Stimulated activated CD8-positive, alpha-beta memory T cell treated with anti-CD3 and anti-CD28 coated beads, Interleukin-2, amount 100 ng/mL, for 48 hours (primary cell): ENCODE data around the gene NR4A3.
"Not testable (repeated sequence)": the region's sequence is repeated elsewhere in the genome, so short reads cannot be mapped to it uniquely, and the experiment has no call there.

Experiments
- DNase-seq, 2 donors: peaks; one replicate each; pipeline ENCODE4 v3.0.0-alpha.2; 2020; ENCODE audit warnings: low read depth in 2 of 2

Gene NR4A3

DNA sequence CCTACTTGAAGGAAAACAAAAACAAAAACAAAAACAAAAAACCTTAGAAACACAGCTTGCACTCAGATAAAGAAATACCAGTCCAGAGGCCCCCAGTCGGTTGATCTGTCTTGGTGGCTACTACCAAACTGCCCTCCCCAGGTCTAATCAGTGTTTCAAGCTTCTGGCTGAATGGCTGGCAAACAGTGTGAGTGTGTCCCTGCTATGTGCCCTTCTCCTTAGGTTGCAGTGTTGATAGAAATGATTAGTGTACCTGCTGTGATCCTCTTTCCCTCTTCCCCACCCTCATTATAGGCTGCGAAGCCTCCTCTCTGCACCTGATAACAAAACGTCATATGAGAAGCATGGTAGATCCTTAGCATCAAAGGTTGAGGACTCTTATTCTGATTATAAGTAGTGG, 12.8 kb downstream of the NR4A3 start:
- DNase-seq = no peak

- no peak for DNase-seq
Observed at GRCh38 chr9:99835142-99835541, 13.5 kb downstream of the NR4A3 start.

GRCh38 chr9:99835581-99835980, 13.9 kb downstream of the NR4A3 start:
- no peak for DNase-seq

DNA sequence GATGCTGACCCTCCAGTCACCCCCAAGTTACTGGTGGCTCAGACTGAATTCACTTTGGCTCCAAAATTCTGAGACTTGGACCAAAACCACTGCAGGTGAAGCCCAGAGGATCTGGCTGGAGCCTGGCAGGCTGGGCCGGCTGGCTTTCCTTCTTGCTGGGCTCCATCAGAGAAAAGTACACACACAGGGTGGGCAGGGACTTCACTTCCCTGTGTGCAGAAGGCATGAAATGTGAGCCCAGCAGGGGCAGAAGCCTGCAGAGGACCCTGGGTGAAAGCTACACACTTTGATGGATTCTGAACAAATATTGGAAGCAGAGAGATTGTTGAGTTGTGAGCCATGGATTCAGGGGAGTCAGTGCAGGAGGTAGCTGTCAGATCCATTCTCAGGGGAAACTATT, 18.4 kb downstream of the NR4A3 start:
- no peak for DNase-seq

- no peak for DNase-seq
Observed at GRCh38 chr9:99845063-99845462, 23.4 kb downstream of the NR4A3 start.

GRCh38 chr9:99848447-99848846, 26.8 kb downstream of the NR4A3 start:
- DNase-seq = no peak

DNA sequence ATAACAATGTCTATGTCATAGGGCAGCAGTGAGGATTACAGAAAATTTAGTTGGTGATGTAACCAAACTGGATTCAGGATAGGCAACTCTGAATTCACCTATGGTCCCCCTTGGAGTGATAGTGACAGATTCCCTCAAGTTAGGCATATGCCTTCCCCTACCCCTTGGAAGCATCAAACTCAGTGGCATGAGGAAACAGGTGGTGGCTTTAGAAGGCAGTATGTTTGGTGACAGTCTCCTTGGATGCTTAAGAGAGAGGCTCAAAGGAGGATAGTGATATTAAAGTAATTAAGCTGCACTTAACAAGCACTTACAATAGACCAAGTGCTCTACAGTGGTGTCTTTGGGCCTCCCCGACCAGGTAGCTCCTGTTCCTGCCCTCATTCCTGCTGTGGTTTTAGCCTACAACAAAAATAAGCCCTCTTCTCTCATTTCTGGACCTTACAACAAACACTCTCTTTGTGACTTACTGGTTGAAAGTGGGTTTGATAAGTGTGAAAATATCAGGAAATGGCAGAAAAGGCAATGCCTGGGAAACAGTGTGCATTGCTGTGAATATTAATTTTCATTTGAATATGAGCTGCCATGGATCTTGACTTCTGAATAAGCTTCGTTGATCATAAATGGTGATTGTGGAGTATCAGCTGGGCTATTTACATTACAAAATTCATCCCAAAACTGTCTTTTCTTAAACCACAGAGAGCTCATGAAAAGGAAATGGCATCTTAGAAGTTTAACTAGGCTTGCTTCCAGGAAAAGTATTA, 29.2 kb downstream of the NR4A3 start:
- DNase-seq = no peak

GRCh38 chr9:99851500-99851822, 29.8 kb downstream of the NR4A3 start:
- DNase-seq = no peak

DNA sequence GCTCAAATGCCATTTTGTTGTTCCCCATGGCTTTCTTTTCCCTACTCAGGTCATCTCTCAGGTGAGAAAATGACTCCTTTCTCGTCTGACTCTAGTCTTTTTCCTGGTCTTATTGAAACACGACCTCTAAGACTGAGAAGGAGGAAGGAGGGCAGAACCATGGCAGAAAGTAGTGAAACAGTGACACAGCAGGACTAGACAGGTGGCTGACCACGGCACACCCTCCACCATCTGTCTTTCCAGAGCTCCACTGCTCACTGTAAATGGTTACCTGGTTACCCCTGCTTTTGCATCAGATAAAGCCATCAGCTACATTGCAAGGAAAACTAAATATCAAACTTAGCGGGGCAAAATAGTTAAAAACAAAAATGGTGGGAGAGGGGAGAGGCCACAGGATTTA, 30.9 kb downstream of the NR4A3 start:
- no peak for DNase-seq

DNA sequence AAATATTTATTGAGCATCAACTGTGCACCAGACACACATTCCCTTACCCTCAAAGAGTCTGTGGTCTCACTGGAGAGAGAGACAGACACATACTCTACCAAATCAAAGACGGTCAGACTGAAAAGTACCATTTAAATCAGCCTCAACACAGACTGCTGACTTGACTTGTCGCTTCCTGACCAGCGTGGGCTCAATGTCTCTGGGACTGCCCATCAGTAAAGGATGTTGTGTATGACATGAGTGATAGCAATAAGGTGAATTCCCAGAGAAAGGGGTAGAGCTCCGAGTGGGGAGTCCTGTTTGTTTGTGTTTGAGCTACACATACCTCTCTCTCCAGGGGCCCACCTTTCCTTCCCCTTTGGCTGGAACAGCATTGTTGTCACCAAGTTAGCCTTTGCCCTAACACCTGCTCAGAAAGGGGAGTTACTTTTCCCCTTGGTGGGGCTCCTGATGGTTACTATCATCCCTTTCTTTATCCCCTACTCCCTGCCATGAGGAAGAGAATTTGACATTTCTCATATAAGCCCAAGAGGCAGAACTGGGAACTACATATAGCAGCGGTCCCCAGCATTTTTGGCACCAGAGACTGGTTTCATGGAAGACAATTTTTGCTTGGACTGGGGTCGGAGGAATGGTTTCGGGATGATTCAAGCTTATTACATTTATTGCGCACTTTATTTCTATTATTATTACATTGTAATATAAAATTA, 33.9 kb downstream of the NR4A3 start:
- DNase-seq = no peak

DNA sequence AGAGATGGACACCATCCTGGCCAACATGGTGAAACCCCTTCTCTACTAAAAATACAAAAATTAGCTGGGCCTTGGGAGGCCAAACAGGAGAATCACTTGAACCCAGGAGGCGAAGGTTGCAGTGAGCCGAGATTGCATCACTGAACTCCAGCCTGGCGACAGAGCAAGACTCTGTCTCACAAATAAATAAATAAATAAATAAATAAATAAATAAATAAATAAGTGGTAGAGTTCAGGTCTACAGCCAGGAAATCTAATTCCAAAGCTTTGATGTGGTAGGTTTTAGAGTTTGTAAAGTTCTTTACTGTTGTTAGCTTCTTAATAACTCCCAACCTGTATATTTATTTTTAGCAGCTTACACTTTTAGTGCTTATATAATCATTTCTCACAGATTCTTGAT, 35.9 kb downstream of the NR4A3 start:
- DNase-seq = not testable (repeated sequence)

- DNase-seq = no peak
Observed at GRCh38 chr9:99858087-99858486, 36.4 kb downstream of the NR4A3 start.

DNA sequence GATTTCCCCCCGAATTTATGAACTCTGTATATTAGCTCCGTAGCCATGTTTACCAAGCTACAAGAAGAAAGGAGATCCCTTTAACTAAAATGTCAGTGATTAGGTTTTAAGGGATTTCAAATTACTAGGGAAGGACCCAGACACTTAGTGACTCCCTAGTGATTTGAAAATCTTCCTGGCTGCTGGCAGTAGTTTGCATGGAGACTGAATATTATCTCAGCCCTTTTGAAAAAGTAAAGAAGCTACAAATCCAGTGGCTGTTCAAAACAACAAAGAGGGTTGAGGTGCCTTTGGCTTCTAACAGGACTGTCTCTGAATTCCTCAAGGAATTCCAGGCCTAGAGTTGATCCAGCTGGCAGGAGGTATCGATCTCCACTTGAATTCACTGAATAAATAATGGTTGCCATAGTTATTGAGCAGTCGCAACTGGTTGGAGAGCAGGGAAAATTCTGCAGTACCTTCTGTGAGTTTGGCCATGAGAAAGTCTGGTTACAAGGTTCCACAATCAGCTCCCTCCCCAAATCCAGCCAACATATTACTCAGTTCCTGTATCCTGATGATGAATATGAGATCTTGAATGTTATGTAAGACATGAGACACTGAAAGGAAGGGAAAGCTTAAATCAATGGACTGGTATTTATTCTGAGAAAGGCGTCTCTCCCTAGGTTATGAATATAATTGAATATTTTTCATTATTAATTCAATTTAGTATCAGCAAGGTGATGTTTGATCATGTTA, 37.7 kb downstream of the NR4A3 start:
- DNase-seq = no peak

DNA sequence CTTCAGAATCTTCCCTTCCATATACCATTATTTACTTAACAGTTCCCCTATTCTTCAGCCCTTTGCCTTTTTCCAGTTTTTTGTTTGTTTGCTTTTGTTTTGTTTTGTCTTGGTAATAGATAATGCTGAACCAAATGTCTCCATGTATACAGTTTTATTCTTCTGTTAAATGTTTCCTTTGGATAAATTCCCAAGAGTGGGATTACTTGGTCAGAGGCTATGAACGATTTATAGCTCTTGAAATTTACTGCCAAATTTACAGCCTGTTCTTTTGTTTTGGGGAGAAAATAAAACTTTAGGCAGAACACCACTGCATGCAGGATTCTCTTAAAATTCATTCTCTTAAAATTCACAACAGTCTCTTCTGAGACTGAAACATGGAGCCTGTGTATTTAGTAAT, 38.6 kb downstream of the NR4A3 start:
- DNase-seq = no peak

DNA sequence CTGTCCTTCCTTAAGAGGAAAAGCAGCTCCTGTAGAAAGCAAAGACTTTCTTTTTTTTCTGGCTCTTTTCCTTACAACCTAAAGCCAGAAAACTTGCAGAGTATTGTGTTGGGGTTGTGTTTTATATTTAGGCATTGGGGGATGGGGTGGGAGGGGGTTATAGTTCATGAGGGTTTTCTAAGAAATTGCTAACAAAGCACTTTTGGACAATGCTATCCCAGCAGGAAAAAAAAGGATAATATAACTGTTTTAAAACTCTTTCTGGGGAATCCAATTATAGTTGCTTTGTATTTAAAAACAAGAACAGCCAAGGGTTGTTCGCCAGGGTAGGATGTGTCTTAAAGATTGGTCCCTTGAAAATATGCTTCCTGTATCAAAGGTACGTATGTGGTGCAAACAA, 42.3 kb downstream of the NR4A3 start:
- DNase-seq = no peak

GRCh38 chr9:99866398-99866797, 44.7 kb downstream of the NR4A3 start:
- no peak for DNase-seq

- DNase-seq = no peak
Observed at GRCh38 chr9:99867536-99867935, 45.9 kb downstream of the NR4A3 start.

DNA sequence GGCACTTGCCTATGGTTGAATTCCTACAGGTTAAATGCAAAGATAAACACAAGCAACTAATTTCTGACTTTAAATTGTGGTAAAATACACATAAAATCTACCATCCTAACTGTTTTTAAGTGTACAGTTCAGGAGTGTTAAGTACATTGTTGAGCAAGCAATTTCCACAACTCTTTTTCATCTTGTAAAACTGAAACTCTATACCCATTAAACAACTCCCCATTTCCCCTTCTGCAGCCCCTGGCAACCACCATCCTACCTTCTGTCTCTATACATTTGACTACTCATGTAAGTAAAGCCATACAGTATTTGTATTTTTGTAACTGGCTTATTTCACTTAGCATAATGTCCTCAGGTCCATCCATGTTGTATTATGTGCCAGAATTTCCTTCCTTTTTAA, 46.3 kb downstream of the NR4A3 start:
- DNase-seq = no peak

GRCh38 chr9:99868845-99869244, 47.2 kb downstream of the NR4A3 start:
- no peak for DNase-seq

- no peak for DNase-seq
Observed at GRCh38 chr9:99870126-99870525, 48.4 kb downstream of the NR4A3 start.

DNA sequence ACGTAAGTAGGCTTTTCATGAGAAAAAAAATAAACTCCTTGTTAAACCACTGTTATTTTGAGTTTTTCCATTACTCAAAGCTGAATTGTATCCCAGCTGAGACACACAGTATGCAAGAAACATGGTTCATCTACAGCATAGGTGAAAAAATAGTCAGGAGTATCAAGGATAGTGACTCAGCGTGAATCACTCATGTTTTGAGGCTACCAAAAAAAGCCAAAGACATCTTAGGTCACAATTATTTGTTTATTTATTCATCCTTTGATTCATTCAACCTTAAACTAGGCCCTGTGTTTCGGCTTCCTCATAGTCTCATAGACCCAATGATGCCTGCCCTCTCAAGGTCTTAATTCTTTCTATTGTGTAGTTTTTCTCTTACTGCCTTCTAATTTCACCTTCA, 51.8 kb downstream of the NR4A3 start:
- DNase-seq = no peak

DNA sequence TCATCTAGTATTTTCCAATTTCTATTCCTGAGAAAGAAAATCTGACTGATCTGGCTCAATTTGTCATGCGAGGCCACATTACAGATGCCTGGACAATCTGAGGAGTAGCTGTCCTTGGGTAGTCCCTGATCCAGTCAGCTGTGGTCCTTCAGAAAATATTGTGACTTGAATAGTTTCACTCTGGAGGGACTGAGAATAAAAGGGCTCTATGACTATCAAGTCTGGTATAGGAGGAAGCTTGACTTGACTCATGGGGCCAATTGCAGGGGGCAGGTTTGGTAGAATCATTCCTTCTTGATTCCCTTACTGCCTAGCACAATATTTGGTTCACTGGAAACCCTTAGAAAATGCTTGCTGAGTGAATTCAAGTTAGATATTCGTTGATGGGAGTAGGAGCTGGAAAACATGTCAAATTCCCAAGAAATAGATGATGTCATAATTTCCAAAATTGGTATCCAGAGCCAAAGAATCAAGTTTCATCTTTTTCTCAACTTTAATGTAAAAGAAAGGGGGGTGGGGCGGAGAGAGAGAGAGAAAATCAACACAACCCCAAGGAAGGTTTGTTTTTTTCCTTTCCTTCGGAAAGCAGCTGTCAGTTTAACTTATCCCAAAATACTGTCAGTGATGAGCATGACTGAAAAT, 52.4 kb downstream of the NR4A3 start:
- DNase-seq = no peak

- no peak for DNase-seq
Observed at GRCh38 chr9:99876190-99876589, 54.5 kb downstream of the NR4A3 start.
